NB4 (cell line): ENCODE data around the gene NRCAM.

Experiments
- DNase-seq: peaks from one replicate; pipeline ENCODE4 v3.0.0; 2010; ENCODE audit warnings: low read depth
- H3K4me3 ChIP-seq: one replicate; pipeline ENCODE4 v1.5.1; 2011; ENCODE audit warnings: mild to moderate bottlenecking, low read depth, low read length, moderate library complexity
- MAX ChIP-seq: IDR thresholded peaks from 2 replicates; pipeline ENCODE4 v1.6.1; 2011; ENCODE audit warnings: low read depth, low read length
- MYC ChIP-seq: IDR thresholded peaks from 2 replicates; pipeline ENCODE4 v1.6.1; 2011; ENCODE audit warnings: low read depth, low read length
- POLR2A ChIP-seq: IDR thresholded peaks from 2 replicates; pipeline ENCODE4 v1.6.1; 2011; ENCODE audit warnings: mild to moderate bottlenecking; ENCODE audit not compliant: insufficient read length; ENCODE audit errors: extremely low read depth
- TF ChIP-seq, protein P1 (sequence below): IDR thresholded peaks from one replicate; pipeline ENCODE4 v1.5.1; 2012; ENCODE audit warnings: low read depth, low read length

Gene NRCAM

GRCh38 chr7:108308276-108308675 is 148.0 kb downstream of the NRCAM start:
- H3K4me3 ChIP-seq: no peak overlapping the region
- no peak for DNase-seq
- TF ChIP-seq MYC: no peak
- no peak for TF ChIP-seq MAX
- TF ChIP-seq, protein P1, sequence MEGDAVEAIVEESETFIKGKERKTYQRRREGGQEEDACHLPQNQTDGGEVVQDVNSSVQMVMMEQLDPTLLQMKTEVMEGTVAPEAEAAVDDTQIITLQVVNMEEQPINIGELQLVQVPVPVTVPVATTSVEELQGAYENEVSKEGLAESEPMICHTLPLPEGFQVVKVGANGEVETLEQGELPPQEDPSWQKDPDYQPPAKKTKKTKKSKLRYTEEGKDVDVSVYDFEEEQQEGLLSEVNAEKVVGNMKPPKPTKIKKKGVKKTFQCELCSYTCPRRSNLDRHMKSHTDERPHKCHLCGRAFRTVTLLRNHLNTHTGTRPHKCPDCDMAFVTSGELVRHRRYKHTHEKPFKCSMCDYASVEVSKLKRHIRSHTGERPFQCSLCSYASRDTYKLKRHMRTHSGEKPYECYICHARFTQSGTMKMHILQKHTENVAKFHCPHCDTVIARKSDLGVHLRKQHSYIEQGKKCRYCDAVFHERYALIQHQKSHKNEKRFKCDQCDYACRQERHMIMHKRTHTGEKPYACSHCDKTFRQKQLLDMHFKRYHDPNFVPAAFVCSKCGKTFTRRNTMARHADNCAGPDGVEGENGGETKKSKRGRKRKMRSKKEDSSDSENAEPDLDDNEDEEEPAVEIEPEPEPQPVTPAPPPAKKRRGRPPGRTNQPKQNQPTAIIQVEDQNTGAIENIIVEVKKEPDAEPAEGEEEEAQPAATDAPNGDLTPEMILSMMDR: no peak
- no peak for TF ChIP-seq POLR2A

GRCh38 chr7:108307595-108307994 is 148.6 kb downstream of the NRCAM start:
- H3K4me3 ChIP-seq: no peak overlapping the region

DNA sequence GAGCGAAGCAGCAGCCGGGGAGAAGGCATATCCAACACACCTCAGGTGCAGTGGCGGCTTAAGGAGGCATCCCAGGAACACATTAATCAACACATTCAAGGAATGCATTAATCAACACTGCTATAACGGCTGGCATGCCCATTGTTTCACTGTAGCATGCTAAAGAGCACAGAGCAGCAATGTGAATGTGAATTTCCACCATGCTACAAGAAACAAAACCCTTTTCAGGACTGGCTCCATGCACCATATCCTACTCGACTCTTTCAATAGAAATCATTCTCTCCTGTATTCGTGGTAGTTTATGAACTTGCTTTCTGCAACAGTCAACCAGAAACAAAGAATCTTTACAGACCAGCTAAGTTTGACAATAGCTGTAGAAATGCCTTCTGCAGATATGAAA is 149.0 kb downstream of the NRCAM start:
- no peak for DNase-seq
- no peak overlapping the region for H3K4me3 ChIP-seq
- TF ChIP-seq, protein P1: no peak
- no peak for TF ChIP-seq MAX
- TF ChIP-seq MYC: no peak
- TF ChIP-seq POLR2A: no peak

More at GRCh38 chr7:108307595-108307994, 148.6 kb downstream of the NRCAM start:
- DNase-seq: no peak
- TF ChIP-seq MAX (no peak), MYC (no peak), POLR2A (no peak)
- TF ChIP-seq, protein P1: no peak

DNA sequence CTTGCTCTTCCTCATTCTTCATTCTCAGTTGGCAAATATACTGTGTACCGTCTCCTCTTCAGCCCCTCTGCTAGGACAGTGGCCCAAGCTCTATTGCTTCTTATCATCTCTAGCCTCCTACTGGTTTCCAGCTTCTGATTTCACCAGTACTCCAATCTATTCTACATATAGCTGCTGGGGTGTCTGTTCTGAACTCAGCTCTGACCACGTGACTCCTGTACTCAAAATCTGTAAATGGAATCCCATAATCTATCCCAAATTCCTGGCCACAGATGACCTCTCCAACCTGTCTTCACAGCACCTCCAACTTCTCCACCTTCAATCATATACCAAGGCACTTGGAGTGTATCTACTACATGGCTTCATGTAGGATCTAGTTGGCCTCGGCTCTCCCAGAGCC is 152.9 kb downstream of the NRCAM start:
- TF ChIP-seq, protein P1: no peak
- TF ChIP-seq MYC: no peak
- DNase-seq: no peak

DNA sequence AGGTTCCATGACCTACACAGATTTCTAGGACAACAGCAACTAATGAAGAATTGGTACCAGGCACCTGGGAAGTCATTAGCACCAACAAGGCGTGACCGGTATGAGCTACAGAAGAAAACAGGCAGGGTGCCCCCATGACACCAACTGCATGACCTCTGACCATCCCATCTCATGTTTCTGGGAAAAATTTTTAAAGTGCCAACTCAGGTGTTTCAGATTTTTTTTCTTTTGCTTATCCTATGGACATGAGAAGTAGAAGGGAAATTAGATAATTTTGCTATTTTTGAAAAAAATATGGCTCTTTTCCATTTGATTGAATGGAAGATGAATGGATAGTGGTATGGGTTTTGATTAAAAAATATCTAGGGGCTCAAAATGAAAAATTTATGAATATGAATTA is 154.8 kb downstream of the NRCAM start:
- no peak for DNase-seq
- no peak overlapping the region for H3K4me3 ChIP-seq
- TF ChIP-seq, protein P1: no peak
- TF ChIP-seq MYC (no peak), POLR2A (no peak), MAX (no peak)

More for the DNA sequence above, 152.9 kb downstream of the NRCAM start:
- H3K4me3 ChIP-seq: no peak overlapping the region
